Psoas muscle (tissue), 8 donors: ENCODE measurements around the gene RPS27. TPM values are rescaled to one million over a fixed set of nuclear protein-coding genes. Genes with fewer than 3 reads are reported as not detected.

Experiments used
- ATAC-seq, 4 donors: fragments of 200-7000 bp; cut with Tn5 transposase; one replicate each; pipeline ENCODE4 v1.9.1; 2020; ENCODE audit warnings: moderate library complexity in 3 of 4, mild to moderate bottlenecking in 2 of 4
- DNase-seq, 2 donors: peaks; one replicate each; pipeline ENCODE4 v3.0.0-alpha.2; 2020
- H3K27ac ChIP-seq: fragments of 200-600 bp; one replicate; pipeline ENCODE4 v1.8.0; 2022
- H3K27me3 ChIP-seq, 3 donors: fragments of 200-600 bp in 1 of 3; one replicate each; pipeline versions ENCODE4 v1.6.1 to v1.8.0; 2013 to 2022; ENCODE audit warnings: low read length in 2 of 3, mild to moderate bottlenecking in 2 of 3, moderate library complexity in 1 of 3; ENCODE audit not compliant: insufficient read depth in 3 of 3
- H3K36me3 ChIP-seq, 2 donors: fragments of 200-600 bp in 1 of 2; one replicate each; pipeline versions ENCODE4 v1.6.1 to v1.8.0; 2013 to 2022; ENCODE audit warnings: low read depth in 1 of 2, mild to moderate bottlenecking in 1 of 2, moderate library complexity in 1 of 2; ENCODE audit not compliant: insufficient read depth in 1 of 2
- H3K4me1 ChIP-seq: fragments of 200-600 bp; one replicate; pipeline ENCODE4 v1.8.0; 2022
- H3K4me3 ChIP-seq: fragments of 200-600 bp; one replicate; pipeline ENCODE4 v1.8.0; 2022; ENCODE audit warnings: mild to moderate bottlenecking
- H3K9me3 ChIP-seq: fragments of 200-600 bp; one replicate; pipeline ENCODE4 v1.8.0; 2022
- WGBS, 3 donors: extraction: QIAGEN DNeasy Blood & Tissue Kit; methylation state at CpG; one replicate each; pipeline versions ENCODE4 v1.1.6 to v1.1.7; 2013; 5-methylcytosine and 5-hydroxymethylcytosine counted together
- intact Hi-C, 2 donors: fragments of 100-400 bp; cut with DNase I; formaldehyde crosslinking; loops; one replicate each; pipeline versions ENCODE4 v1.11.0 to v1.14.2; 2022
- polyA plus RNA-seq, 3 donors: library from polyadenylated mRNA; stranded (reverse); fragments of 200-250 nt; gene quantifications; one replicate each; pipeline ENCODE4 v1.2.3, GENCODE V29; 2013
- total RNA-seq, 4 donors: library from RNA; stranded (reverse); fragmentation: NEBNext Ultra II Directional in 2 of 4; extraction: Animal tissue kit (Norgen Biotek cat#: 25700) in 2 of 4; gene quantifications; one replicate each; pipeline versions ENCODE4 v1.2.1 to v1.2.4, GENCODE V29; 2021 to 2023
- TF ChIP-seq, protein P1 (sequence below): fragments of 200-600 bp; IDR thresholded peaks from one replicate; pipeline ENCODE4 v1.8.0; 2022; ENCODE audit warnings: antibody characterized with exemption
- donor health status: healthy with polysubstance abuse.
- donor health status: DM: no; HTN: no; CAD: no; lungs with moderate emphysema.
- donor health status: Bipolar disorder and iron deficiency.
- donor health status: healthy.
- donor health status: DM: yes; HTN: yes; CAD: no.
- donor health status: DM: no; HTN: no; CAD: no.
- donor health status: DM: no; HTN: no; CAD: no.
- donor health status: DM: yes; HTN: yes; CAD: no.

Gene RPS27
- total and polyA plus RNA-seq, 7 donors, result 653 to 8,046 (median 1,325) TPM

DNA sequence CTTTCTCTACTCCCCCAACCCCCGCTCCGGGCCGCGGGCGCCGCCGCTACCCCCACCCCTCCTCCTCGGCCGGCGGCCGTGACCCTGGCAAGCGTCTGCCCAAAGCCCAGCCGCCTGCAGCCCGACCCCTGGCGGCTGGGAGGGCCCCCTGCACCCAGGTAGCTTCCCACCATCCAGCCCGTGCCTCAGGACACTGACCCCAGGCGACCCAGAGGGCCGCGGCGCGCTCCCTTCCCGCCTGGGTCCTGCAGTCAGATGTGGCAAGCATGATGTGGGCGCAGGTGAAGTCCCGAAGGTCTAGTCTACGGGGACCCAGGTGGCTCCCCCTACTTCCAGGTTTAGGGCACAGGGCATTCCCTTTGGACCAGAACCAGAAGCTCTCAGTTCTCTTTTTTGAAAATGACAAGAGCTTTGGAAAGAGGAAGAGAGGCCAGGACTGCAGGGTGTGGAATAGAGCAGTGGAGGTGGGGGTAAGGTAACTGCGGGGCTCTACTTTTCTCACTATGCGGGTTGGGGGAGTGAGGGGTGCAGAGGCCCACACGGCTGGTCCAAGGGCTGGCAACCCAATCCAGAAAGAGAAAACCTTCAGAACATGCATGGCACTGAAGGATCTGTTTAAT lies 43.8 kb upstream of the RPS27 start, which contains the start of gene DENND4B:
DENND4B (minus strand) TSS at position 97 of the 620 bp plus-strand sequence. CDS start 2,344 bp downstream, outside the sequence.
- H3K27ac ChIP-seq, result peak within 1 kb of the TSS; percentile 94
- DNase-seq (peak; percentile 88 to 93), ATAC-seq (peak; percentile 84 to 85 (median 84))
- peaks cover 24% of the 10 kb centered on the region for H3K4me1 ChIP-seq
- no peaks in the 10 kb centered on the region for H3K9me3 ChIP-seq
- TF ChIP-seq, protein P1, sequence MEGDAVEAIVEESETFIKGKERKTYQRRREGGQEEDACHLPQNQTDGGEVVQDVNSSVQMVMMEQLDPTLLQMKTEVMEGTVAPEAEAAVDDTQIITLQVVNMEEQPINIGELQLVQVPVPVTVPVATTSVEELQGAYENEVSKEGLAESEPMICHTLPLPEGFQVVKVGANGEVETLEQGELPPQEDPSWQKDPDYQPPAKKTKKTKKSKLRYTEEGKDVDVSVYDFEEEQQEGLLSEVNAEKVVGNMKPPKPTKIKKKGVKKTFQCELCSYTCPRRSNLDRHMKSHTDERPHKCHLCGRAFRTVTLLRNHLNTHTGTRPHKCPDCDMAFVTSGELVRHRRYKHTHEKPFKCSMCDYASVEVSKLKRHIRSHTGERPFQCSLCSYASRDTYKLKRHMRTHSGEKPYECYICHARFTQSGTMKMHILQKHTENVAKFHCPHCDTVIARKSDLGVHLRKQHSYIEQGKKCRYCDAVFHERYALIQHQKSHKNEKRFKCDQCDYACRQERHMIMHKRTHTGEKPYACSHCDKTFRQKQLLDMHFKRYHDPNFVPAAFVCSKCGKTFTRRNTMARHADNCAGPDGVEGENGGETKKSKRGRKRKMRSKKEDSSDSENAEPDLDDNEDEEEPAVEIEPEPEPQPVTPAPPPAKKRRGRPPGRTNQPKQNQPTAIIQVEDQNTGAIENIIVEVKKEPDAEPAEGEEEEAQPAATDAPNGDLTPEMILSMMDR, result peak; percentile 93
- peak within 1 kb of the TSS; percentile 99 for H3K4me3 ChIP-seq
- H3K27me3 ChIP-seq, result no peaks in the 10 kb centered on the region
- intact Hi-C loops, result loop anchor here (1.0 to 10.0 kb wide), 4 partner anchors 41 to 272 kb away; partner anchors contain the start of genes ILF2 (in 1 of the 2), NPR1 (in 1 of the 2) and RAB13 (in 1 of the 2)
- H3K36me3 ChIP-seq, result peaks cover 8 to 60% of the 10 kb centered on the region in 2 donors
- WGBS, 3 donors, result 9 to 20% (median 15%) methylated on average over 13 to 28 of the region's 28 CpGs

DNA sequence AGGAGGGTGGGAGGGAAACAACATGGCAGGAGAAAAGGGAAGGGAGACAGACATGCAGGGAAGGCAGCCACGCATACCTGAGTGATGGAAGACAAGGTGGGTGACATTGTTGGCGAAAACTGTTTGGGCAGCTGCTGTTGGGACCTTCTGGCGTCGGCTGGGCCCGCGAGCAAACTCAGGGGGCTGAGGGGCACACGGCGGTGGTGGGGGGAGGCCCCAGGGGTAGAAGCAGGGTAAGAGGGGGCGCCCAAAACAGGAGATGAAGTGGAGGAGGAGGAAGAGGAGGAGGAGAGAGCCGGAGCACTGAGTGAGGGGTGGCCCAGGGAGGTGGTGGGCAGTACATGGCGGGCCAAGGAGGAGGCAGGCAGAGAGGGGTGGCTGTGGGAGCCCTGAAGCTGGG lies 39.4 kb upstream of the RPS27 start:
- Histone ChIP-seq H3K27me3 (no peaks in the 10 kb centered on the region), H3K27ac (no peak overlapping the region), H3K4me1 (peaks cover 9% of the 10 kb centered on the region), H3K36me3 (peaks cover 13 to 78% of the 10 kb centered on the region in 2 donors), H3K4me3 (no peak overlapping the region), H3K9me3 (no peaks in the 10 kb centered on the region)
- TF ChIP-seq, protein P1, result no peak
- 92 to 96% (median 93%) methylated on average over 11 of the region's 11 CpGs for WGBS, 3 donors
- ATAC-seq (no peak), DNase-seq (no peak)
- intact Hi-C loops, result no loop called here

- H3K4me3 ChIP-seq, result no peak overlapping the region
- peaks cover 13% of the 10 kb centered on the region for H3K4me1 ChIP-seq
- peaks cover 13 to 78% of the 10 kb centered on the region in 2 donors for H3K36me3 ChIP-seq
- no peaks in the 10 kb centered on the region for H3K27me3 ChIP-seq
- DNase-seq (no peak), ATAC-seq (no peak)
- 77 to 91% (median 89%) methylated on average over 2 of the region's 2 CpGs for whole genome bisulfite sequencing, 3 donors
- intact Hi-C loops, result no loop called here
- TF ChIP-seq, protein P1, result no peak
- H3K27ac ChIP-seq, result no peak overlapping the region
- H3K9me3 ChIP-seq, result no peaks in the 10 kb centered on the region
Observed at GRCh38 chr1:153951801-153952200, 38.8 kb upstream of the RPS27 start.

- WGBS, 3 donors, result 60 to 79% (median 63%) methylated on average over 4 of the region's 4 CpGs
- H3K27ac ChIP-seq, result no peak overlapping the region
- no peaks in the 10 kb centered on the region for H3K9me3 ChIP-seq
- no peak overlapping the region for H3K4me3 ChIP-seq
- peaks cover 16% of the 10 kb centered on the region for H3K4me1 ChIP-seq
- no peak for DNase-seq
- H3K36me3 ChIP-seq, result peaks cover 13 to 60% of the 10 kb centered on the region in 2 donors
- ATAC-seq, result no peak
- no peaks in the 10 kb centered on the region for H3K27me3 ChIP-seq
- intact Hi-C loops, result no loop called here
- TF ChIP-seq, protein P1, result no peak
Observed at GRCh38 chr1:153953859-153954365, 36.6 kb upstream of the RPS27 start.
